Progenitor cell of endocrine pancreas (in vitro differentiated cells): Measurements from ENCODE around the gene GPR135. TPM values are rescaled to one million over a fixed set of nuclear protein-coding genes. Genes with fewer than 3 reads are reported as not detected.

Experiments
- DNase-seq: peaks from one replicate; pipeline ENCODE4 v3.0.0; 2021; ENCODE audit warnings: low spot score; ENCODE audit not compliant: unreplicated experiment
- H3K27ac Mint-ChIP-seq: 2 replicates; pipeline ENCODE4 v1.8.0; 2021; ENCODE audit warnings: mild to moderate bottlenecking, moderate library complexity, mixed read lengths
- H3K27me3 Mint-ChIP-seq: 2 replicates; pipeline ENCODE4 v1.8.0; 2021; ENCODE audit warnings: mixed read lengths
- H3K36me3 Mint-ChIP-seq: 2 replicates; pipeline ENCODE4 v1.8.0; 2022; ENCODE audit warnings: mixed read lengths; ENCODE audit not compliant: insufficient read depth
- H3K4me1 Mint-ChIP-seq: 2 replicates; pipeline ENCODE4 v1.8.0; 2021; ENCODE audit warnings: low read depth, mixed read lengths
- H3K4me3 Mint-ChIP-seq: 2 replicates; pipeline ENCODE4 v1.8.0; 2021; ENCODE audit warnings: low read depth, mild to moderate bottlenecking, moderate library complexity, mixed read lengths
- H3K9me3 Mint-ChIP-seq: 2 replicates; pipeline ENCODE4 v1.8.0; 2021; ENCODE audit warnings: low read depth, mixed read lengths
- CTCF ChIP-seq: fragments of 200-600 bp; sonication (generic); IDR thresholded peaks from one replicate; pipeline ENCODE4 v1.5.0; 2021; ENCODE audit warnings: antibody characterized with exemption, mild to moderate bottlenecking; ENCODE audit not compliant: unreplicated experiment
- total RNA-seq: library from RNA; stranded (reverse); gene quantifications from 2 replicates; pipeline ENCODE4 v1.2.1, GENCODE V29; 2021

The GPR135 gene
- total RNA-seq, 1 donor from 2014 or later: 3.0 TPM

- Mint-ChIP-seq H3K4me1 (peaks cover 3% of the 10 kb centered on the region), H3K9me3 (no peaks in the 10 kb centered on the region), H3K27me3 (no peaks in the 10 kb centered on the region), H3K36me3 (peaks cover 39% of the 10 kb centered on the region), H3K27ac (no peak overlapping the region), H3K4me3 (no peak overlapping the region)
- DNase-seq: no peak
- TF ChIP-seq CTCF: no peak
Measured at GRCh38 chr14:59490756-59491155, 25.6 kb upstream of the GPR135 start.

GRCh38 chr14:59484639-59485175, 19.5 kb upstream of the GPR135 start:
- peak overlapping the region; percentile 96 for H3K27ac Mint-ChIP-seq
- H3K4me3 Mint-ChIP-seq: peak overlapping the region; percentile 85
- DNase-seq: no peak
- peaks cover 28% of the 10 kb centered on the region for H3K4me1 Mint-ChIP-seq
- H3K36me3 Mint-ChIP-seq: peaks cover 10% of the 10 kb centered on the region
- H3K27me3 Mint-ChIP-seq: no peaks in the 10 kb centered on the region
- no peaks in the 10 kb centered on the region for H3K9me3 Mint-ChIP-seq
- no peak for TF ChIP-seq CTCF

- Mint-ChIP-seq H3K27me3 (no peaks in the 10 kb centered on the region), H3K36me3 (peaks cover 6% of the 10 kb centered on the region), H3K27ac (peak within 1 kb of the TSS; percentile 96), H3K9me3 (no peaks in the 10 kb centered on the region), H3K4me1 (peaks cover 28% of the 10 kb centered on the region), H3K4me3 (peak within 1 kb of the TSS; percentile 85)
- DNase-seq: peak; percentile 98
- TF ChIP-seq CTCF: peak; percentile 82
Measured at GRCh38 chr14:59483819-59484638, 18.8 kb upstream of the GPR135 start, which contains the start of the genes JKAMP and L3HYPDH. Gene JKAMP (plus strand): TSS chr14:59484517. CDS start chr14:59484590, 73 bp downstream. Gene L3HYPDH (minus strand): TSS chr14:59484408. CDS start chr14:59484316, 92 bp downstream.

- no peak for TF ChIP-seq CTCF
- peak overlapping the region; percentile 88 for H3K27ac Mint-ChIP-seq
- peaks cover 28% of the 10 kb centered on the region for H3K4me1 Mint-ChIP-seq
- peaks cover 3% of the 10 kb centered on the region for H3K36me3 Mint-ChIP-seq
- no peaks in the 10 kb centered on the region for H3K9me3 Mint-ChIP-seq
- DNase-seq: no peak
- H3K4me3 Mint-ChIP-seq: peak overlapping the region; percentile 85
- no peaks in the 10 kb centered on the region for H3K27me3 Mint-ChIP-seq
Measured at GRCh38 chr14:59483363-59483762, 18.2 kb upstream of the GPR135 start.

GRCh38 chr14:59482541-59483331, 17.6 kb upstream of the GPR135 start:
- DNase-seq: no peak
- Mint-ChIP-seq H3K27me3 (no peaks in the 10 kb centered on the region), H3K4me3 (peak overlapping the region; percentile 85), H3K27ac (peak overlapping the region; percentile 88), H3K36me3 (peaks cover 2% of the 10 kb centered on the region), H3K9me3 (no peaks in the 10 kb centered on the region), H3K4me1 (peaks cover 28% of the 10 kb centered on the region)
- no peak for TF ChIP-seq CTCF
